Astrocyte (in vitro differentiated cells and primary cell): ENCODE results near the gene MEX3C. TPM values are rescaled to one million over a fixed set of nuclear protein-coding genes. Genes with fewer than 3 reads are reported as not detected.

Experiments used
- DNase-seq: peaks from one replicate; pipeline ENCODE4 v3.0.0-alpha.2; 2010; ENCODE audit warnings: low read depth
- FAIRE-seq: peaks from 2 replicates; lab custom pipeline; 2011; peaks lifted over from hg19 to GRCh38; lab: Jason Lieb, UNC
- H2AFZ ChIP-seq: 2 replicates; pipeline ENCODE4 v1.6.0; 2012; ENCODE audit warnings: low read depth, low read length, inconsistent platforms
- H3K27ac ChIP-seq: 2 replicates; pipeline ENCODE4 v1.5.1; 2011; ENCODE audit warnings: low read depth, low read length, inconsistent platforms
- H3K27me3 ChIP-seq: 2 replicates; pipeline ENCODE4 v1.6.0; 2011; ENCODE audit warnings: low read length, inconsistent platforms; ENCODE audit not compliant: insufficient read depth
- H3K36me3 ChIP-seq: 2 replicates; pipeline ENCODE4 v1.5.1; 2011; ENCODE audit warnings: low read length, inconsistent platforms; ENCODE audit not compliant: insufficient read depth
- H3K4me1 ChIP-seq: 2 replicates; pipeline ENCODE4 v1.5.1; 2011; ENCODE audit warnings: low read length, inconsistent platforms; ENCODE audit not compliant: insufficient read depth
- H3K4me2 ChIP-seq: 2 replicates; pipeline ENCODE4 v1.6.0; 2012; ENCODE audit warnings: low read length, inconsistent platforms
- H3K4me3 ChIP-seq: 2 replicates; pipeline ENCODE4 v1.5.1; 2011; ENCODE audit warnings: low read depth, mild to moderate bottlenecking, low read length, inconsistent platforms; ENCODE audit not compliant: insufficient read depth
- H3K79me2 ChIP-seq: 2 replicates; pipeline ENCODE4 v1.6.0; 2012; ENCODE audit warnings: mild to moderate bottlenecking, low read length, inconsistent platforms; ENCODE audit not compliant: insufficient read depth
- H3K9ac ChIP-seq: 2 replicates; pipeline ENCODE4 v1.6.0; 2012; ENCODE audit warnings: mild to moderate bottlenecking, low read length, inconsistent platforms
- H3K9me3 ChIP-seq: 2 replicates; pipeline ENCODE4 v1.5.1; 2012; ENCODE audit warnings: low read depth, mild to moderate bottlenecking, low read length, inconsistent platforms; ENCODE audit not compliant: insufficient read depth
- H4K20me1 ChIP-seq: 2 replicates; pipeline ENCODE4 v1.6.0; 2012; ENCODE audit warnings: low read length, inconsistent platforms; ENCODE audit not compliant: insufficient read depth
- H3K27ac Mint-ChIP-seq: one replicate; pipeline ENCODE4 v1.8.0; 2021; ENCODE audit warnings: mild to moderate bottlenecking, mixed read lengths; ENCODE audit not compliant: unreplicated experiment
- H3K27me3 Mint-ChIP-seq: one replicate; pipeline ENCODE4 v1.8.0; 2021; ENCODE audit warnings: low read depth, mixed read lengths; ENCODE audit not compliant: unreplicated experiment
- H3K36me3 Mint-ChIP-seq: one replicate; pipeline ENCODE4 v1.8.0; 2021; ENCODE audit warnings: low read depth, mixed read lengths; ENCODE audit not compliant: unreplicated experiment
- H3K4me1 Mint-ChIP-seq: one replicate; pipeline ENCODE4 v1.8.0; 2021; ENCODE audit warnings: low read depth, mixed read lengths; ENCODE audit not compliant: unreplicated experiment
- H3K4me3 Mint-ChIP-seq: one replicate; pipeline ENCODE4 v1.8.0; 2021; ENCODE audit warnings: mild to moderate bottlenecking, moderate library complexity, mixed read lengths; ENCODE audit not compliant: unreplicated experiment
- H3K9me3 Mint-ChIP-seq: one replicate; pipeline ENCODE4 v1.8.0; 2021; ENCODE audit warnings: mild to moderate bottlenecking, mixed read lengths; ENCODE audit not compliant: unreplicated experiment
- EZH2 ChIP-seq: IDR thresholded peaks from 2 replicates; pipeline ENCODE4 v1.6.1; 2012; ENCODE audit warnings: mild to moderate bottlenecking, low read length, inconsistent platforms; ENCODE audit not compliant: insufficient read depth
- total RNA-seq: library from RNA; stranded (reverse); gene quantifications from 2 replicates; pipeline ENCODE4 v1.2.1, GENCODE V29; 2021
- TF ChIP-seq, protein P1 (sequence below): IDR thresholded peaks from 2 replicates; pipeline ENCODE4 v1.5.1; 2011; ENCODE audit warnings: low read depth, mild to moderate bottlenecking, inconsistent platforms, low read length, moderate library complexity; ENCODE audit not compliant: insufficient read depth

Gene MEX3C
- total RNA-seq, 1 donor from 2014 or later, result 72.2 TPM

DNA sequence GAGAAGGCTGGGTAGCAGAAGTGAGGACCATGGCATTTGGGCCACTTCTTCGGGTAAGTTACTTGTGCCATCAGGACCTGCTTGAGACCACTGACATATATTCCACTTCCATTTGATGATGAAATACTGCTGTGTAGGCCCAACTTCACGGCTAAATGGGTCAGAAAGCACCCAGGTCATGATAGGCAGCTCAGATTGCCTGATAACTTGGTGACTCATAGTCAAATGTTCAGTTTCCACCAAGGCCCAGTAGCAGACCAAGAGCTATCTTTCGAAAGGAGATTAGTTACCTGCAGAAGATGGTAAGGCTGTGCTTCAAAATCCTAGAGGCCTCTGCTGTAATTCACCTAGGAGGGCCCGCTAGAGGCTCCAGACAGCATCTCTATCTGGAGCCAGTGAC lies 31.8 kb upstream of the MEX3C start:
- no peaks in the 10 kb centered on the region for H3K27me3 Mint-ChIP-seq
- H3K4me1 Mint-ChIP-seq, result peaks cover 16% of the 10 kb centered on the region
- Histone ChIP-seq H2AFZ (no peak overlapping the region), H3K4me3 (no peak overlapping the region), H3K27ac (no peak overlapping the region), H3K4me2 (no peak overlapping the region), H3K9me3 (no peaks in the 10 kb centered on the region), H3K79me2 (no peaks in the 10 kb centered on the region), H3K36me3 (no peaks in the 10 kb centered on the region), H3K27me3 (no peaks in the 10 kb centered on the region), H3K4me1 (peaks cover 2% of the 10 kb centered on the region), H3K9ac (no peak overlapping the region), H4K20me1 (no peaks in the 10 kb centered on the region)
- no peaks in the 10 kb centered on the region for H3K36me3 Mint-ChIP-seq
- H3K4me3 Mint-ChIP-seq, result no peak overlapping the region
- no peak overlapping the region for H3K27ac Mint-ChIP-seq
- FAIRE-seq, result no peak
- no peak for DNase-seq
- H3K9me3 Mint-ChIP-seq, result no peaks in the 10 kb centered on the region
- no peak for TF ChIP-seq EZH2
- TF ChIP-seq, protein P1, sequence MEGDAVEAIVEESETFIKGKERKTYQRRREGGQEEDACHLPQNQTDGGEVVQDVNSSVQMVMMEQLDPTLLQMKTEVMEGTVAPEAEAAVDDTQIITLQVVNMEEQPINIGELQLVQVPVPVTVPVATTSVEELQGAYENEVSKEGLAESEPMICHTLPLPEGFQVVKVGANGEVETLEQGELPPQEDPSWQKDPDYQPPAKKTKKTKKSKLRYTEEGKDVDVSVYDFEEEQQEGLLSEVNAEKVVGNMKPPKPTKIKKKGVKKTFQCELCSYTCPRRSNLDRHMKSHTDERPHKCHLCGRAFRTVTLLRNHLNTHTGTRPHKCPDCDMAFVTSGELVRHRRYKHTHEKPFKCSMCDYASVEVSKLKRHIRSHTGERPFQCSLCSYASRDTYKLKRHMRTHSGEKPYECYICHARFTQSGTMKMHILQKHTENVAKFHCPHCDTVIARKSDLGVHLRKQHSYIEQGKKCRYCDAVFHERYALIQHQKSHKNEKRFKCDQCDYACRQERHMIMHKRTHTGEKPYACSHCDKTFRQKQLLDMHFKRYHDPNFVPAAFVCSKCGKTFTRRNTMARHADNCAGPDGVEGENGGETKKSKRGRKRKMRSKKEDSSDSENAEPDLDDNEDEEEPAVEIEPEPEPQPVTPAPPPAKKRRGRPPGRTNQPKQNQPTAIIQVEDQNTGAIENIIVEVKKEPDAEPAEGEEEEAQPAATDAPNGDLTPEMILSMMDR, result no peak

DNA sequence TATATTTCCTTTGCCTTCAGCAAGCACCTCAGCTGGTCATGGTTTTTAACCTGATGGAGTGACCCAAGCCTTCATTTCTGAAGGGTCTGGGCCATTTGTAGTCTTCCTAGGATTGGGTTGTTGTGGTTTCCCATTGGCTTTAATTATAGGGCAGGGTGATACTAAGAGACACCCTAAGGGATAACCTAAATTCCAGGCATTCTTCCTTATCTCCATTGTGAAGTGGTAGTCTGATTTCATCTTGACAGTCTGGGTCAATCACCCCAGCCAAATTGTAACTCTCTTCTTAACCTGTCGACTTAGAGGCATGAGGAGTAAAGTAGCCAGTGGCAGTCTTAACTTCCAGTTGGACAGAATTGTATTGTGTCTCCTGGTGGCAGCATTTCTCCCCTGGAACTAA lies 30.2 kb upstream of the MEX3C start:
- H3K9ac ChIP-seq, result no peak overlapping the region
- H4K20me1 ChIP-seq, result no peaks in the 10 kb centered on the region
- H3K36me3 ChIP-seq, result no peaks in the 10 kb centered on the region
- no peaks in the 10 kb centered on the region for H3K4me1 ChIP-seq
- Mint-ChIP-seq H3K27ac (no peak overlapping the region), H3K36me3 (no peaks in the 10 kb centered on the region), H3K4me3 (no peak overlapping the region), H3K27me3 (no peaks in the 10 kb centered on the region), H3K4me1 (peaks cover 12% of the 10 kb centered on the region), H3K9me3 (no peaks in the 10 kb centered on the region)
- no peak overlapping the region for H3K27ac ChIP-seq
- H3K9me3 ChIP-seq, result no peaks in the 10 kb centered on the region
- H3K4me3 ChIP-seq, result no peak overlapping the region
- DNase-seq (no peak), FAIRE-seq (no peak)
- no peaks in the 10 kb centered on the region for H3K79me2 ChIP-seq
- H2AFZ ChIP-seq, result no peak overlapping the region
- no peak for TF ChIP-seq EZH2
- TF ChIP-seq, protein P1, result no peak
- no peaks in the 10 kb centered on the region for H3K27me3 ChIP-seq
- no peak overlapping the region for H3K4me2 ChIP-seq

DNA sequence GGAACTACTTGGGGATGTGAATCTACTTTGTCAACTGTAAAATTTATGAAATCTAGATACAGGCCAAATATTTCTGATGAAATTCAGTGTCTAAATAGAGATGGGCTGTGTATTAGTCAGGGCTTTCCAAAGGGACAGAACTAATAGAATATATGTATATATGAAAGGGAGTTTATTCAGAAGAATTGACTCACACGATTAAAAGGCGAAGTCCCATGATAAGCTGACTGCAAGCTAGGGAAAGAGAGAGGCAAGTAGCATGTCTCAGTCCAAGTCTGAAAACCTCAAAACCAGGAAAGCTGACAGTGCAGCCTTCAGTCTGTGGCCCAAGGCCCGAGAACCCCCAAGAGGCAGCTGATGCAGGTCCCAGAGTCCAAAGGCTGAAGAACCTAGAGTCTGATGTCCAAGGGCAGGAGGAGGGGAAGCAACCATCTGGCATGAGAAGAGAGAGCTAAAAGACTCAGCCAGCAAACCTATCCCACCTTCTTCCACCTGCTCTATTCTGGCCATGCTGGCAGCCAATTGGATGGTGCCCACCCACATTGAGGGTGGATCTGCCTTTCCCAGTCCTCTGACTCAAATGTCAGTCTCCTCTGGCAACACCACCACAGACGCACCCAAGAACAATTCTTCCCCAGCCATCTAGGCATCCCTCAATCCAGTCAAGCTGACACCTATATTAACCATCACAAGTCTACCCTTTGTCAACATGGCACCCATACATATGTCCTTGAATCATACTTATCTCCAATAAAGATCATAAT lies 29.3 kb upstream of the MEX3C start:
- H3K27ac ChIP-seq, result no peak overlapping the region
- H3K36me3 ChIP-seq, result no peaks in the 10 kb centered on the region
- peaks cover 12% of the 10 kb centered on the region for H3K4me1 Mint-ChIP-seq
- H3K9me3 ChIP-seq, result no peaks in the 10 kb centered on the region
- H3K27me3 Mint-ChIP-seq, result peaks cover 2% of the 10 kb centered on the region
- H4K20me1 ChIP-seq, result no peaks in the 10 kb centered on the region
- H3K36me3 Mint-ChIP-seq, result no peaks in the 10 kb centered on the region
- H3K9ac ChIP-seq, result no peak overlapping the region
- no peak overlapping the region for H3K4me3 ChIP-seq
- H3K4me2 ChIP-seq, result no peak overlapping the region
- H3K27ac Mint-ChIP-seq, result no peak overlapping the region
- H3K4me1 ChIP-seq, result no peaks in the 10 kb centered on the region
- DNase-seq (no peak), FAIRE-seq (no peak)
- no peak overlapping the region for H3K4me3 Mint-ChIP-seq
- no peaks in the 10 kb centered on the region for H3K27me3 ChIP-seq
- TF ChIP-seq, protein P1, result no peak
- no peak for TF ChIP-seq EZH2
- no peak overlapping the region for H2AFZ ChIP-seq
- no peaks in the 10 kb centered on the region for H3K79me2 ChIP-seq
- no peaks in the 10 kb centered on the region for H3K9me3 Mint-ChIP-seq
